CD4-positive, alpha-beta T cell treated with Interleukin-17A for 4 hours (primary cell): ENCODE results near the gene CFAP65.

Experiments
- DNase-seq: peaks from one replicate; pipeline ENCODE4 v3.0.0-alpha.2; 2020; ENCODE audit warnings: mixed read lengths

Gene CFAP65

DNA sequence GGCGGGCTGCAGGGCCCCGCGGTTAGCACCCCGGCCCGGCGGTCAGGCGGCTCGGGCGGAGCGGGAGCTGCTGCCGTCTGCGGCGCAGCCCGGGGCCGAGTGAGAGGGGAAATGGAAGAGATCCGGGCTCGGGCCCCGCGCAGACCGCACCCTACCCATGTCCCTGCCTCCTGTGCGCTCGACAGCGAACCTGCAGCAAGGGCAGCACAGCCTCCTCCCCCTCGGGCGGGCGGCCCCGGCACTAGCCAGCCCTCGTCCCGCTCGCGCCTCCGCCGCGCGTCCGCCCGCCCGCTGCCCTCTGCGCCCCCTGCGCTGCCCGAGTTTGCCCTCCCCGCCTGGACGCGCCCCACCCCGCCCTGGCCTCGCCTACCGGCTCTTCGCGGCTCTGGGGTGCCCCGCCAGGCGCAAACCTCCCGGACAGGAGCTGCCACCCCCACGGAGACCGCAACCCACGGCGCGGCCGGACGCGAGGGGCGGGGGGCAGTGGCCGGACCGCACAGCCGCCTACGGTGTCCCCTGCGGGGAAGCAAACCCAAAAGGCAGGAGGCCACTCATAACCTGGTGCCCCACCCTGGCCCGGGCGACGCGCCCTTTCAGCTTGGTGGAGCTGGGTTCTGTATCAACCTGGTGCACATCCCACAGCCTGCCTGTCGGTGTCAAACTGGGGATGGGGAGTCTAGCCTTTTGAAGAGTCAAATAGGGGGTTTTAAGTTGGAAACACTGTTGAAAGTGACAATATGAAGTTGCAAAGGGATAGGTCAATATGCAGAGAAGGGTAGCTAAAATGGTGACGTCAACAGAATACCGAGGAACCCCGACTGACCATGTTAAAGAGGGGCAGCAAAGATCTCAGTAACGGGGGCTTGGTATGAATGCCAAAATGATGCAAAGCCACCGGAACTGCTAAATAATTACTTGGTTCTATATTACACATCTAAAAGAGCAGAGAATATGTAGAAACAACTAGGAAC is 19.8 kb upstream of the CFAP65 start, which contains the start of gene IHH:
IHH (minus strand) TSS at position 101 of the 971 bp plus-strand sequence. CDS start 454 bp downstream, outside the sequence.
- DNase-seq, result no peak

GRCh38 chr2:219059725-219060682 is 18.7 kb upstream of the CFAP65 start:
- no peak for DNase-seq

GRCh38 chr2:219059375-219059724 is 18.0 kb upstream of the CFAP65 start:
- no peak for DNase-seq

DNA sequence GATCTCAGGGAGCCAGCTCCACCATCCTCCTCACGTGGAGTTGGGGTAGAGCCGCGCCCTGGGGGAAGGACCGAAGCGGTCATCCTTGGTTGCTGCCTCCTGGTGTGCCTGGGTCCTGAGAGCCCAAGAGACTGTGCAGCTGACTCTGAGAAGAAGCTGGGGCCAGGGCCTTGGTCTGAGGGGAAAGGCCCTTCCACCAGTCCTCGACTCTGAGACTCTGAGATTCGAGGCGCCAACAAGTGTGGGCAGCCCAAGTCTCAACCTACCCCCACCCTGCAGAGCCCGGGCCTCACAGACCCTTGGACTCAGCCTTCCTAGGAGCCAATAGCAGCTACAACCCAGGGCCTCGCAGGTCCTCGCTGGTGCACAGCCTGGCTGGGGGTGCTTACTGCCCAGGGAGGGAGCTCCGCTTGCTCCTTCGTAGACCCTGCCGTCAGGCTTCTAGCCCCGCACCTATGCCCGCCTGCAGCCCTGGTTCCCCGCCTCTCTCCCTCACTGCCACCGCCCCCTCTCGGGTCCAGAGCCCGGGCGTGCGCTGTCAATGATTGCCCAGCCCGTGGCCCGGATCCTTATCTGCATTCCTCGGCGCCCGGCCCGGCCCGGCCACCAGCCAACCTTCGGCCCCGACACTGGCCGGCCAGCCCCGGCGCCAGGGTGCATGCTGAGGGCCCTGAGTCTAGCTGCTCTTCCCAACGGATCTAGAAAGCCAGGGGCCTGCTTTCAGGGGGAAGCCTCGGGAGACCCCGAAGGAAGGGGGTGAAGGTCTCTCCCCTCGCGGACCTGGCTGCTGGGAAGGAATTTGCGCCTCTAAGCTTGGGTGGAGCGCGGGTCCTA is 17.4 kb upstream of the CFAP65 start:
- DNase-seq, result no peak

DNA sequence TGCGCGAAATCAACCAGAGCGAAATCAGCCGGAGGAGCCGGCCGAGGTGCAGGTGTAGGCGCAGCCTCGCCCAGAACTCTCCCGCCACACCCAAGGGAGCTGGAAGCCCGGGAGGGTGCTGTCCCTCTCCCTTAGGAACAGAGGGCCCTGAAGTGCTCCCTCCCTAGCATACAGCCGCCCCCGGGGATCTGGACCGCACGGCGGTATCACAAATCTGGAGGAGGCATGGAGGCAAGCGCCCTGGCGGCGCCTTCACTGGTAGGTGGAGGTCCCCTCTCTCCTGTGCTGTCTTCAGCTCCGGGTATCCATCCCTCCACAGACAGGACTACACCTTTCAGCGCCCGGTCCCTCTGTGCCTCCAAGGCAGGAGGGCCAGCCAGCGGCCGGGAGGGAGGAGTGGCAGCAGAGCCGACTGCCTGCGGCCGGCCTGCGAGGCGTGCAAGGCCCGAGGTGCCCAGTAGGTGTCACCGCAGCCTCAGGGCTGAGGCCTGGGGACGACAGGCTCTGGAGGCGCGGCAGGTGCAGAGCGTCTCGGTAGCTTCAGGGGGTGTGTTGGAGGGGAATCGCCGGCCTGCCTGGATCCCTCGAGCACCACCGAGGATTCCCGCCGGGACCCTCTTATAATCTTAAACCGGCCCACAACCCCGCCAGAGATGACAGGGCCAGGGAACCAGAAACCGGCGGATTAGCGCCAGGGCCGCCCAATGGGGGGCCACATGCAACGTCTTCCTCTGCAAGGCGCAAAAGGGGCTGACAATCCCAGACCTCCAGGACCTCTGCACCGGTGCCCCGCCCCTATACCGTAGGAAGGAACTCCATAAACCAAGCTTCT is 16.6 kb upstream of the CFAP65 start:
- DNase-seq, result peak; percentile 80

DNA sequence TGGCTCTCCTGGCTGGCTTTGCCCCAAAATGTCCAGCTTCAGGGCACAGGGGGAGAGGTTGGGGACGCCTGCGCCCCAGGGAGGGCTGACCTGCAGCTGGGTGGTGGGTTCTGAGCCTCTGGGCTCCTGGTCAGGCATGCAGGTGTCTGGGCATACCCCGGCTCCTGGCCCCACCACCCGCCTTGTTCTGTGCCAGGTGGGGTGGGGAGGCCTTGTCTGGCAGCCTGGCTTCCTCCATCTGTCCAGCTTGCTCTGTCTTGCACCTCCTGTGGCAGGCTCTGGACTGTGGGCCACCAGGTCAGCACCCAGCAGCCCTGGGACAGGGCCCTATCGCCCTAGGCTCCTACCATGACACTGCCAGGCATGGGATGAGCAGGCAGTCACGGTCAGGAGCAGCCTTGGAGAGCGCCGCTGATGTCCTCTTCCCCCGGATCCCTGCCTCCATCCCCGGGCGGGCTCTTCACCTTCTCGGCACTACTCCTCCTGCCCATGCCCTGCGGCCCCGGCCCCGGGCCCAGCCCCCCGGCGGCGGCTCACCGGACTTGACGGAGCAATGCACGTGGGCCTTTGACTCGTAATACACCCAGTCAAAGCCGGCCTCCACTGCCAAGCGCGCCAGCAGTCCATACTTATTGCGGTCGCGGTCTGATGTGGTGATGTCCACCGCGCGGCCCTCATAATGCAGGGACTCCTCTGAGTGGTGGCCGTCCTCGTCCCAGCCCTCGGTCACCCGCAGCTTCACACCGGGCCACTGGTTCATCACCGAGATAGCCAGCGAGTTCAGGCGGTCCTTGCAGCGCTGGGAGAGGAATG is 15.8 kb upstream of the CFAP65 start:
- DNase-seq, result no peak

DNA sequence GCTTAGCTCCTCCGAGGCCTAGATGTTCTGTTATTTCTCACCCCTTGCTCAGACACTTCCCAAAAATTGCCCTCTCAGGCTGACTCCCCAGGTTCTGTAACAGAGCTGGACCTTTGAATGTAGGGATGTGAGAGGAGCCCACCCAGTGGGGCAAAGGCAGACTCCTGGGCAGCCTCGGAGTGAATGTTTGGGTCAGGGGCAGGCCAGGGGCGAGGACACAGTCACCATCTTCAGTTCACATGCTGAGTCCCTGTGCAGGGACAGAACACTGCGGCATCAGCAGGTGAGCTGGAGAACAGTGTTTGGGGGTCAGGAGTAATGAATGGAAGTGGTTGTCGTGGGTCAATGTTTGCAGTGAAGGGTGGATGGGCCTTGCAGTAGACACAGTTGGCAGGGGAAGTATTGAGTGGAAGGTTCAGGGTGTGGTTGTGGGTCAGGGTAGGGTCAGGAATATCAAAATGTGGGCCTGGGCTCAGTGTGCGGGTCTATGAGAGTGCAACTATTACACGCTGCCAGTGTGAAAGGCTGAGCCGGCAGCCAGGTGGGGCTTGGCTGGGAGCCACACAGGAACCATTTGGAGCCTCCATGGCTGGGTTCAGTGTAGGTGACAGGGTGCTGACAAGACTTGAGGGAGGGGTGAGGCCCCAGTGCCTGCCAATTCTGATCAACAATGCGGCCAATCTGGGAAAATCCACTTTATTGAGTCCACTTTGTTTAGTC is 15.0 kb upstream of the CFAP65 start:
- DNase-seq, result no peak

- no peak for DNase-seq
Measured at GRCh38 chr2:219054956-219055903, 13.9 kb upstream of the CFAP65 start.

GRCh38 chr2:219049282-219049681 is 8.0 kb upstream of the CFAP65 start:
- no peak for DNase-seq

DNA sequence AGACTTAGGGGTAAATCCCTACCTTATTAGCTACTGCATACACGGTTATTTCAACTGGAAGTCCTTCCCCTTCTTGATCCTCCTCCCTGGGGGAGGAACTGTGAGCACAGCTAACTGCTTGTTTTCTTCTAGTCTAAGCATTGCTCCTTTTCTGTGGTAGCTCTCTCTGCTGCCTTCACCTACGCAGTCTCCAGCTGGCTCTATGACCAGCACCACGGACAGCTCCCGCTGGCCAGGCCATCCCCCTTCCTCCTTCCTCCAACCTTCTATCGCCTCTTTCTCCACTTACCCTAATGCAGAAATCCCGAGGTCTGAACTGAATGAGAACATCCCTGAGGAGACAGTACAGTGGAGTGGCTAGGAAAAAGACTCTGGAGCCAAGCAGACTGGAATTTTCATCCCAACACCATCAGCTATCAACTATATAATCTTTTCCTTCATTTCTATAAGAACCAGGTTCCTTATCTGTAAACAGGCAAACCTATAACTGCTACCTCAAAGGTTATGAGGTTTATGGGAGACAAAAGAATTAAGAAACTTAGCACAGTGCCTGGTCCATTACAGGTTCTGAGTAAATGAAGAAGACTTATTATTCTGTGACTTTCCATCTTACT is 4.7 kb upstream of the CFAP65 start:
- DNase-seq, result peak; percentile 27

DNA sequence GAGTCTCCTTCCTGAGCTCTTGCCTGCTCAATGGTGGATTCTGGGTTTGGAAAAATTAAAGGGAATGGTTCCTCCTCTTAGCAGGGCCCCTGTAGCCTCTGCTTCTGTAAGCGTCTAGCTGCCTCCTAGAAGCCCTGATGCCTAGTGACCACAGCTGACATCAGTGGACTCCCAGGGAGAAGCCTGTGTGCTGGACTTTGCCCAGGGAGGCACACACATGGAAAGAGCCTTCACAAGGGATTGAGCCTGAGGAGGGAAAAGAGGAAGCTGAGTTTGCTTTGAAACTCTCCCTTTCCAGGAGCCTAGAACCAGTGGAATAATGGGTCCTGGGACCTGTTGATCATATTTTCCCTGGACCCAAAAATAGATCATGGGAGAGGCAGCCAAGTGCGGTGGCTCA is 1.4 kb upstream of the CFAP65 start:
- no peak for DNase-seq

DNA sequence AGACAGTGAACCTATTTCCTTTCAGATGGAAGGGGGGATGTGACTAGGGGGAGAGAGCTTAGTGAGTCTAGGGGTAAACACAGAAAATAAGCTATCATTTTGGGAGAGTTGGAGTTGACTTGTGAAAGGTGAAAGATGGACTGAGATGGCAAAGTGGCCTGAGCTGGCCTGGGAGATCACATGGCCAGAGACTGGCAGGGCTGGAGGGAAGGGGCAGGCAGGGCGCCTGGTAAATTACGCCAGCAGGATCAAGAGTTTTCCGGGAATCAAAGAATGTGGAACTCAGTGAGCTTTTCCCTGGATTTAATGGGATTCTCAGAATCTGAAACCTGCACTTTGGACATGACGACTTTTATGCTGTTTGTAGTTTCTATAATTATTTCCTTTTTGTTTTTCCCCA is 841 bp upstream of the CFAP65 start:
- DNase-seq, result no peak

DNA sequence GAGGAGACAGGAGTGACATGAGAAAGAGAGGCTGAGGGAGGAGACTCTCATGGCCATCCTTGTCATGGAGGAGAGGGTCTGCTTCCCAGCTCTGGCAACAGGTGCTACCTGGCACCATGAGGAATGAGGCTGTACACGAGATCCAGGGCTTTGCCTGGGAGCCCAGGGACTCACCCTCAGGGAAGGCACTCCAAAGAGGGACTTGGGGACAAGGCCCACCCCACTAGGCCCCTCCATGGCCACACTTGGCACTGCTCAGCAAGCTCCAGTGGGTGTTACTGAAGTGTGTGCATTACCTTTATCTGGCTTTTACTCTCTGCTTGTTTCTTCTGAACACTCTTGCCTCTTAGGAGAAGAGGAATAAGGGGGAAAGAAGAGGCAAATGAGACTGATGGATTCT is 2.7 kb downstream of the CFAP65 start:
- DNase-seq, result no peak

- no peak for DNase-seq
Measured at GRCh38 chr2:219037783-219038499, 3.4 kb downstream of the CFAP65 start.

DNA sequence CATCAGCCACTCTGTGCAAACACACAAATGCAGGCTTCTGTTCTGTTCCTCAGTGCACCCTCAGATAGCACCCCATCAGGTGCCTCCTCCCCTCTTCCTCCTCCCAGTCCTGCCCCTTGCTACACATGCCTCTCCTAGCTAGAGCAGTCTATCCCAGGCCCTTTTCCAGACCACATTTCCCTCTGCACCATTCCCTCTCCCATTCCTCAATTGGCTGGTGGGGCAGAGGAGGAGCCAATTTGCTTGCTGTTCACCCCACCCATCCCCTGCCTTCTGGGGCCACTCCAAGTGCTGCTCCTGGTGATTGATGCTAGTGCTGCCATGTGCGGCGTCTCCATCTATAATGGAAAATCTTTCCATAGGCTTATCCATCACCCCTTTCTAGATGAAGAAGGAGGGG is 5.4 kb downstream of the CFAP65 start:
- no peak for DNase-seq

- DNase-seq, result no peak
Measured at GRCh38 chr2:219034823-219035222, 6.5 kb downstream of the CFAP65 start.

- DNase-seq, result no peak
Measured at GRCh38 chr2:219032051-219032745, 9.1 kb downstream of the CFAP65 start.
